Thyroid gland (tissue), 4 donors: ENCODE data around the gene NME7.

ENCODE experiments used
- CTCF ChIP-seq, 6 experiments: fragments of 200-600 bp in 3 of 6; fragments of 450-650 bp in 3 of 6; sonication (generic) in 3 of 6; IDR thresholded peaks; one replicate each; pipeline ENCODE4 v1.5.1; 2016 to 2019; ENCODE audit warnings: antibody characterized with exemption in 6 of 6, mild to moderate bottlenecking in 2 of 6, inconsistent platforms in 1 of 6, moderate library complexity in 1 of 6
- POLR2A ChIP-seq, 2 donors: fragments of 450-650 bp; IDR thresholded peaks; one replicate each; pipeline ENCODE4 v1.6.1; 2017; ENCODE audit warnings: antibody characterized with exemption in 2 of 2, mild to moderate bottlenecking in 2 of 2, moderate library complexity in 1 of 2

DNA sequence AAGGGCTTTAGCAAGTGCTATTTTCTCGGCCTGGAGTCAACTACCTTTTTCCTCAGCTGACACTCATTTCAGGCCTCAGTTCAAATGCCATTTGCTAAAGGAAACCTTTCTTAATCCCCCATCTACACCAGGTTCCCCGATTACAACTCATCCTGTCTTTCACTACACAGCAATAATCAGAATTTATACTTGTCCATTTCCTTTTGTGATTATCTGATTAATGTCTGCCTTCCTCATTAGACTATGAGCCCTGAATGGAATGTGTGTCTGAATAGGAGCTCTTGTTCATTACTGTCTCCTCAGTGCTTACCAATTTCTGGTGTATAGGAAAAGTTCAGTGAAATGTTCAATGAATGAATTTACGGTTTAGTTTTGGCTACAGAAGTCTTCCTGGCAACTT lies 224.3 kb downstream of the NME7 start:
- TF ChIP-seq CTCF (IDR thresholded peaks at IDR 0.05) (no peak), POLR2A (IDR thresholded peaks at IDR 0.05) (no peak)
